PC-3 (cell line): ENCODE data around the gene PLXNB2. TPM values are rescaled to one million over a fixed set of nuclear protein-coding genes. Genes with fewer than 3 reads are reported as not detected.

ENCODE experiments used
- ATAC-seq: fragments of 200-7000 bp; cut with Tn5 transposase; 2 replicates; pipeline ENCODE4 v1.9.1; 2020; ENCODE audit warnings: mild to moderate bottlenecking, moderate library complexity
- BruUV-seq: library from RNA; stranded (reverse); fragments of 400-500 nt; replicated peaks from 2 replicates; lab custom pipeline; 2021; lab: Mats Ljungman, UMichigan
- CTCF ChIA-PET: fragments of 300-600 bp; sonication (Branson Sonifier 250); formaldehyde crosslinking; loops from one replicate; lab custom pipeline; 2022; ENCODE audit warnings: antibody characterized with exemption; lab: Charles Lee
- POLR2A ChIA-PET: fragments of 300-600 bp; sonication (Branson Sonifier 250); formaldehyde crosslinking; loops from one replicate; lab custom pipeline; 2022; ENCODE audit warnings: antibody characterized with exemption; ENCODE audit not compliant: unreplicated experiment; lab: Charles Lee
- DNase-seq: peaks from one replicate; pipeline ENCODE4 v3.0.0-alpha.2; 2015
- H2AFZ ChIP-seq: fragments of 300-600 bp; sonication (generic); 2 replicates; pipeline ENCODE4 v1.6.0; 2016; ENCODE audit warnings: antibody characterized with exemption, low read length
- H3F3A ChIP-seq: fragments of 300-600 bp; sonication (generic); one replicate; pipeline ENCODE4 v1.6.0; 2017; ENCODE audit warnings: antibody characterized with exemption, low read length, control low read depth, mild to moderate bottlenecking; ENCODE audit not compliant: unreplicated experiment
- H3K27ac ChIP-seq: fragments of 300-600 bp; sonication (generic); 2 replicates; pipeline ENCODE4 v1.5.1; 2016; ENCODE audit warnings: mild to moderate bottlenecking, low read length
- H3K27me3 ChIP-seq: fragments of 300-600 bp; sonication (generic); 2 replicates; pipeline ENCODE4 v1.6.1; 2016; ENCODE audit warnings: low read length, mixed read lengths
- H3K36me3 ChIP-seq: fragments of 300-600 bp; sonication (generic); 2 replicates; pipeline ENCODE4 v1.6.1; 2016; ENCODE audit warnings: low read depth, mixed run types, low read length, mixed read lengths
- H3K4me1 ChIP-seq: fragments of 300-600 bp; sonication (generic); 2 replicates; pipeline ENCODE4 v1.5.1; 2016; ENCODE audit warnings: low read length; ENCODE audit not compliant: insufficient read depth
- H3K4me2 ChIP-seq: fragments of 300-600 bp; sonication (generic); 2 replicates; pipeline ENCODE4 v1.6.0; 2016; ENCODE audit warnings: low read length
- H3K4me3 ChIP-seq: fragments of 300-600 bp; sonication (generic); 2 replicates; pipeline ENCODE4 v1.5.1; 2016; ENCODE audit warnings: mild to moderate bottlenecking, low read length, mixed read lengths
- H3K79me2 ChIP-seq: fragments of 300-600 bp; sonication (generic); 2 replicates; pipeline ENCODE4 v1.6.1; 2017; ENCODE audit warnings: low read length, mixed read lengths
- H3K9ac ChIP-seq: fragments of 300-600 bp; sonication (generic); 2 replicates; pipeline ENCODE4 v1.6.0; 2016; ENCODE audit warnings: mild to moderate bottlenecking, low read length
- H3K9me2 ChIP-seq: fragments of 300-600 bp; sonication (generic); replicated peaks from 2 replicates; pipeline ENCODE4 v1.6.1; 2016; ENCODE audit warnings: mixed run types, low read length, mixed read lengths
- H3K9me3 ChIP-seq: fragments of 300-600 bp; sonication (generic); 2 replicates; pipeline ENCODE4 v1.6.1; 2016; ENCODE audit warnings: low read length, mixed read lengths
- H4K20me1 ChIP-seq: fragments of 300-600 bp; sonication (generic); 2 replicates; pipeline ENCODE4 v1.6.1; 2016; ENCODE audit warnings: low read length, mixed read lengths
- EZH2 ChIP-seq: fragments of 300-600 bp; sonication (generic); IDR thresholded peaks from one replicate; pipeline ENCODE4 v1.6.1; 2017; ENCODE audit warnings: antibody characterized with exemption, mild to moderate bottlenecking, low read length; ENCODE audit not compliant: unreplicated experiment
- EZH2phosphoT487 ChIP-seq: fragments of 300-600 bp; sonication (generic); IDR thresholded peaks from 2 replicates; pipeline ENCODE4 v1.6.1; 2018; ENCODE audit warnings: mild to moderate bottlenecking, antibody characterized with exemption, low read length, borderline replicate concordance
- intact Hi-C: fragments of 100-400 bp; cut with micrococcal nuclease; formaldehyde crosslinking; loops from 2 replicates; pipeline ENCODE4 v1.9.0; 2023
- total RNA-seq: library from RNA; depleted of rRNA; stranded (reverse); fragments of >200 nt; gene quantifications from 2 replicates; pipeline ENCODE4 v1.2.3, GENCODE V29; 2014
- TF ChIP-seq, protein P1 (sequence below): fragments of 300-600 bp; sonication (generic); conservative IDR thresholded peaks from 2 replicates; pipeline ENCODE4 v1.5.1; 2017; ENCODE audit warnings: antibody characterized with exemption, low read depth, mild to moderate bottlenecking, low read length

Gene PLXNB2
- total RNA-seq, 1 experiment from 2014 or later: 68.2 TPM

DNA sequence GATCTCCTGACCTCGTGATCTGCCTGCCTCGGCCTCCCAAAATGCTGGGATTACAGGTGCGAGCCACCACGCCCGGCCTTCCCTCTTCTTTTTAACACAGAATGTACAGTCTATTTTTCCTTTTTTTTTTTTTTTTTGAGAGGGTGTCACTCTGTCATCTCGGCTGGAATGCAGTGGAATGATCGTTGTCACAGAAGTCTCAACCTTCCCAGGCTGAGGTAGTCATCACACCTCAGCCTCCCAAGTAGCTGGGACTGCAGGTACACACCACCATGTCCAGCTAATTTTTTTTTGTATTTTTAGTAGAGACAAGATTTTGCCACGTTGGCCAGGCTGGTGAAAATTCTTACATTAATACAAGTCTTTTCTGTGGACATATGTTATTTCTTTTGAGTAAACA lies 48.7 kb upstream of the PLXNB2 start:
- H2AFZ ChIP-seq: no peak overlapping the region
- no peaks in the 10 kb centered on the region for H3K36me3 ChIP-seq
- H3K27ac ChIP-seq: no peak overlapping the region
- DNase-seq (no peak), ATAC-seq (no peak)
- H3K79me2 ChIP-seq: peaks cover 72% of the 10 kb centered on the region
- no peak overlapping the region for H3K4me3 ChIP-seq
- H3K9me3 ChIP-seq: no peaks in the 10 kb centered on the region
- no peaks in the 10 kb centered on the region for H3F3A ChIP-seq
- POLR2A ChIA-PET: no interaction called here
- H4K20me1 ChIP-seq: 0 out of 2 replicates have a peak, but pooled peaks cover 5% of the 10 kb centered on the region
- no peaks in the 10 kb centered on the region for H3K27me3 ChIP-seq
- H3K9me2 ChIP-seq: no peaks in the 10 kb centered on the region
- no peak overlapping the region for H3K4me2 ChIP-seq
- TF ChIP-seq EZH2: no peak
- TF ChIP-seq, protein P1, sequence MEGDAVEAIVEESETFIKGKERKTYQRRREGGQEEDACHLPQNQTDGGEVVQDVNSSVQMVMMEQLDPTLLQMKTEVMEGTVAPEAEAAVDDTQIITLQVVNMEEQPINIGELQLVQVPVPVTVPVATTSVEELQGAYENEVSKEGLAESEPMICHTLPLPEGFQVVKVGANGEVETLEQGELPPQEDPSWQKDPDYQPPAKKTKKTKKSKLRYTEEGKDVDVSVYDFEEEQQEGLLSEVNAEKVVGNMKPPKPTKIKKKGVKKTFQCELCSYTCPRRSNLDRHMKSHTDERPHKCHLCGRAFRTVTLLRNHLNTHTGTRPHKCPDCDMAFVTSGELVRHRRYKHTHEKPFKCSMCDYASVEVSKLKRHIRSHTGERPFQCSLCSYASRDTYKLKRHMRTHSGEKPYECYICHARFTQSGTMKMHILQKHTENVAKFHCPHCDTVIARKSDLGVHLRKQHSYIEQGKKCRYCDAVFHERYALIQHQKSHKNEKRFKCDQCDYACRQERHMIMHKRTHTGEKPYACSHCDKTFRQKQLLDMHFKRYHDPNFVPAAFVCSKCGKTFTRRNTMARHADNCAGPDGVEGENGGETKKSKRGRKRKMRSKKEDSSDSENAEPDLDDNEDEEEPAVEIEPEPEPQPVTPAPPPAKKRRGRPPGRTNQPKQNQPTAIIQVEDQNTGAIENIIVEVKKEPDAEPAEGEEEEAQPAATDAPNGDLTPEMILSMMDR: no peak
- no peak for TF ChIP-seq EZH2phosphoT487
- no TSS peak for BruUV-seq
- no peak overlapping the region for H3K9ac ChIP-seq
- intact Hi-C loops: no loop called here
- CTCF ChIA-PET: no interaction called here
- no peaks in the 10 kb centered on the region for H3K4me1 ChIP-seq

GRCh38 chr22:50348058-50348457 lies 40.6 kb upstream of the PLXNB2 start:
- H3K36me3 ChIP-seq: no peaks in the 10 kb centered on the region
- ATAC-seq (no peak), DNase-seq (no peak)
- intact Hi-C loops: no loop called here
- no peak overlapping the region for H3K4me3 ChIP-seq
- H3K9me3 ChIP-seq: no peaks in the 10 kb centered on the region
- no peak overlapping the region for H3K9ac ChIP-seq
- H3K9me2 ChIP-seq: no peaks in the 10 kb centered on the region
- no peaks in the 10 kb centered on the region for H3K4me1 ChIP-seq
- H3K27ac ChIP-seq: no peak overlapping the region
- BruUV-seq: no TSS peak
- H3K4me2 ChIP-seq: no peak overlapping the region
- CTCF ChIA-PET: no interaction called here
- POLR2A ChIA-PET: no interaction called here
- no peaks in the 10 kb centered on the region for H3K27me3 ChIP-seq
- no peaks in the 10 kb centered on the region for H3F3A ChIP-seq
- H2AFZ ChIP-seq: no peak overlapping the region
- TF ChIP-seq EZH2phosphoT487 (no peak), EZH2 (no peak)
- TF ChIP-seq, protein P1: no peak
- 0 out of 2 replicates have a peak, but pooled peaks cover 4% of the 10 kb centered on the region for H4K20me1 ChIP-seq
- H3K79me2 ChIP-seq: peaks cover 33% of the 10 kb centered on the region

DNA sequence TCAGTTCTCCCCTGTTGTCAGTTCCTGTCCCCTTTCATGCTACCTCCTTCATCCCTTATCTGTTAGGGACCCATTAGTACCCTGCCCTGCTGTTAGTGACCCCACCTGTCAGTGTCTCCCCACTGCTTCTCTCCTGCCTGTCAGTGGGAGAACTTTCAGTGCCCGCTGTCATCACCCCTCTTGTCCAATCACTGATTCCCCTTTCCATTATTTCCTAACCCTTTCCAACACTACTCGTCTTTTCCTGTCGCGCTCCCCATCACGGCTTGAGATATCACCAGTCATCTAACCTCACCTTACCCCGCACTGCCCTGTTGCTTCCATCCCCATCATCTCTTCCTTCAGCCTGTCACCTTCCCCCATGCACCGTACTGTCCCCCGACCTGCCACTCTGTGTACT lies 39.7 kb upstream of the PLXNB2 start:
- Histone ChIP-seq H3K9me3 (no peaks in the 10 kb centered on the region), H3K9me2 (no peaks in the 10 kb centered on the region), H3F3A (no peaks in the 10 kb centered on the region), H3K79me2 (peaks cover 31% of the 10 kb centered on the region), H3K27ac (no peak overlapping the region), H3K27me3 (no peaks in the 10 kb centered on the region), H3K36me3 (no peaks in the 10 kb centered on the region; the same call in 1 of the 2 replicates), H4K20me1 (0 out of 2 replicates have a peak, but pooled peaks cover 4% of the 10 kb centered on the region), H2AFZ (no peak overlapping the region), H3K4me2 (no peak overlapping the region), H3K9ac (no peak overlapping the region), H3K4me1 (no peaks in the 10 kb centered on the region), H3K4me3 (no peak overlapping the region)
- no peak for ATAC-seq
- CTCF ChIA-PET: no interaction called here
- POLR2A ChIA-PET: no interaction called here
- TF ChIP-seq, protein P1: no peak
- TF ChIP-seq EZH2: no peak
- TF ChIP-seq EZH2phosphoT487: no peak
- intact Hi-C loops: no loop called here
- BruUV-seq: no TSS peak
- no peak for DNase-seq
